Neural cell (in vitro differentiated cells): Measurements from ENCODE around the gene OR2H2.

ENCODE experiments used
- CTCF ChIP-seq: fragments of 450-650 bp; IDR thresholded peaks from 2 replicates; pipeline ENCODE4 v1.5.1; 2014; ENCODE audit warnings: antibody characterized with exemption, mild to moderate bottlenecking, moderate library complexity; ENCODE audit not compliant: poor library complexity, severe bottlenecking
- POLR2AphosphoS5 ChIP-seq: IDR thresholded peaks from 2 replicates; pipeline ENCODE4 v1.6.1; 2012

- TF ChIP-seq CTCF (no peak), POLR2AphosphoS5 (peak; percentile 74)
These were observed 43.0 kb downstream of the OR2H2 start for GRCh38 chr6:29627755-29628418.
